Lower leg skin (tissue), 3 donors: Measurements from ENCODE around the gene TEN1.

ENCODE experiments used
- CTCF ChIP-seq, 3 donors: fragments of 450-650 bp; IDR thresholded peaks; one replicate each; pipeline ENCODE4 v1.5.1; 2016; ENCODE audit warnings: antibody characterized with exemption in 3 of 3, mild to moderate bottlenecking in 3 of 3, moderate library complexity in 2 of 3
- POLR2A ChIP-seq, 2 donors: fragments of 450-650 bp; IDR thresholded peaks; one replicate each; pipeline ENCODE4 v1.6.1; 2016 to 2017; ENCODE audit warnings: antibody characterized with exemption in 2 of 2, mild to moderate bottlenecking in 1 of 2, moderate library complexity in 1 of 2

- TF ChIP-seq CTCF (IDR thresholded peaks at IDR 0.05) (no peak), POLR2A (IDR thresholded peaks at IDR 0.05) (no peak)
Measured at GRCh38 chr17:75965468-75965867, 13.6 kb upstream of the TEN1 start.
